NB4 (cell line): ENCODE data around the gene GIMAP2.

Experiments used
- CTCF ChIP-seq: IDR thresholded peaks from one replicate; pipeline ENCODE4 v1.5.1; 2012; ENCODE audit warnings: low read depth, low read length
- MYC ChIP-seq: IDR thresholded peaks from 2 replicates; pipeline ENCODE4 v1.6.1; 2011; ENCODE audit warnings: low read depth, low read length

- no peak for TF ChIP-seq CTCF
- TF ChIP-seq MYC, result peak; percentile 50; the same call in 1 of the 2 replicates
Observed at GRCh38 chr7:150685219-150686029, at the start of gene GIMAP2.
